ENCODE data around the gene RREB1.

RREB1 gene

GRCh38 chr6:7164536-7165001, 56.8 kb downstream of the RREB1 start:
- no peak for DNase-seq (ENCODE audit: low read depth)

GRCh38 chr6:7165002-7165889, 57.5 kb downstream of the RREB1 start:
- DNase-seq (ENCODE audit: low read depth), result no peak

- DNase-seq (ENCODE audit: low read depth), result no peak
These were observed 58.1 kb downstream of the RREB1 start for GRCh38 chr6:7165890-7166267.

GRCh38 chr6:7166410-7167293, 58.9 kb downstream of the RREB1 start:
- DNase-seq (ENCODE audit: low read depth), result peak; percentile 83

- DNase-seq (ENCODE audit: low read depth), result no peak
These were observed 61.5 kb downstream of the RREB1 start for GRCh38 chr6:7169296-7169721.

- no peak for DNase-seq (ENCODE audit: low read depth)
These were observed 62.5 kb downstream of the RREB1 start for GRCh38 chr6:7170117-7170732.

- DNase-seq (ENCODE audit: low read depth), result no peak
These were observed 63.4 kb downstream of the RREB1 start for GRCh38 chr6:7171119-7171518.

GRCh38 chr6:7171733-7172132, 64.0 kb downstream of the RREB1 start:
- no peak for DNase-seq (ENCODE audit: low read depth)

- peak; percentile 82 for DNase-seq (ENCODE audit: low read depth)
These were observed 64.9 kb downstream of the RREB1 start for GRCh38 chr6:7172649-7173048.

- DNase-seq (ENCODE audit: low read depth), result no peak
These were observed 66.2 kb downstream of the RREB1 start for GRCh38 chr6:7173843-7174503.

- DNase-seq (ENCODE audit: low read depth), result no peak
These were observed 67.7 kb downstream of the RREB1 start for GRCh38 chr6:7175462-7175861.

- no peak for DNase-seq (ENCODE audit: low read depth)
These were observed 68.4 kb downstream of the RREB1 start for GRCh38 chr6:7176208-7176607.

GRCh38 chr6:7178280-7178679, 70.5 kb downstream of the RREB1 start:
- no peak for DNase-seq (ENCODE audit: low read depth)

- no peak for DNase-seq (ENCODE audit: low read depth)
These were observed 73.0 kb downstream of the RREB1 start for GRCh38 chr6:7180751-7181150.

- DNase-seq (ENCODE audit: low read depth), result no peak
These were observed 75.9 kb downstream of the RREB1 start for GRCh38 chr6:7183707-7184106.

GRCh38 chr6:7184502-7184901, 76.7 kb downstream of the RREB1 start:
- no peak for DNase-seq (ENCODE audit: low read depth)

- no peak for DNase-seq (ENCODE audit: low read depth)
These were observed 77.8 kb downstream of the RREB1 start for GRCh38 chr6:7185561-7185960.

- DNase-seq (ENCODE audit: low read depth), result no peak
These were observed 80.7 kb downstream of the RREB1 start for GRCh38 chr6:7188492-7188891.

GRCh38 chr6:7189101-7189758, 81.5 kb downstream of the RREB1 start:
- DNase-seq (ENCODE audit: low read depth), result no peak

GRCh38 chr6:7190791-7191190, 83.0 kb downstream of the RREB1 start:
- no peak for DNase-seq (ENCODE audit: low read depth)

- no peak for DNase-seq (ENCODE audit: low read depth)
These were observed 85.4 kb downstream of the RREB1 start for GRCh38 chr6:7193122-7193521.

Data from stromal cell of bone marrow (primary cell).